Adipocyte (in vitro differentiated cells): ENCODE measurements around the gene VWA5B1.
A peak's percentile ranks its signal among the peaks of the same experiment; 100 is the strongest.

Source experiments
- DNase-seq: peaks from one replicate; pipeline ENCODE4 v3.0.0-alpha.2; 2015; ENCODE audit warnings: low read depth
- H3K27me3 ChIP-seq: replicated peaks from 2 replicates; pipeline ENCODE4 v1.7.0; 2013; ENCODE audit warnings: mild to moderate bottlenecking, low read length, moderate library complexity; ENCODE audit not compliant: control insufficient read depth, insufficient read depth
- H3K36me3 ChIP-seq: 2 replicates; pipeline ENCODE4 v1.7.0; 2013; ENCODE audit warnings: low read length, mild to moderate bottlenecking, moderate library complexity; ENCODE audit not compliant: control insufficient read depth, insufficient read depth, severe bottlenecking
- H3K4me1 ChIP-seq: 2 replicates; pipeline ENCODE4 v1.7.0; 2013; ENCODE audit warnings: mild to moderate bottlenecking, low read length, moderate library complexity; ENCODE audit not compliant: control insufficient read depth, insufficient read depth
- H3K4me3 ChIP-seq: 2 replicates; pipeline ENCODE4 v1.7.0; 2013; ENCODE audit warnings: mild to moderate bottlenecking, low read length, moderate library complexity
- H3K9ac ChIP-seq: 2 replicates; pipeline ENCODE4 v1.7.0; 2013; ENCODE audit warnings: mild to moderate bottlenecking, low read length, moderate library complexity
- H3K9me3 ChIP-seq: 2 replicates; pipeline ENCODE4 v1.7.0; 2013; ENCODE audit warnings: mild to moderate bottlenecking, low read length, moderate library complexity; ENCODE audit not compliant: control insufficient read depth

The VWA5B1 gene

DNA sequence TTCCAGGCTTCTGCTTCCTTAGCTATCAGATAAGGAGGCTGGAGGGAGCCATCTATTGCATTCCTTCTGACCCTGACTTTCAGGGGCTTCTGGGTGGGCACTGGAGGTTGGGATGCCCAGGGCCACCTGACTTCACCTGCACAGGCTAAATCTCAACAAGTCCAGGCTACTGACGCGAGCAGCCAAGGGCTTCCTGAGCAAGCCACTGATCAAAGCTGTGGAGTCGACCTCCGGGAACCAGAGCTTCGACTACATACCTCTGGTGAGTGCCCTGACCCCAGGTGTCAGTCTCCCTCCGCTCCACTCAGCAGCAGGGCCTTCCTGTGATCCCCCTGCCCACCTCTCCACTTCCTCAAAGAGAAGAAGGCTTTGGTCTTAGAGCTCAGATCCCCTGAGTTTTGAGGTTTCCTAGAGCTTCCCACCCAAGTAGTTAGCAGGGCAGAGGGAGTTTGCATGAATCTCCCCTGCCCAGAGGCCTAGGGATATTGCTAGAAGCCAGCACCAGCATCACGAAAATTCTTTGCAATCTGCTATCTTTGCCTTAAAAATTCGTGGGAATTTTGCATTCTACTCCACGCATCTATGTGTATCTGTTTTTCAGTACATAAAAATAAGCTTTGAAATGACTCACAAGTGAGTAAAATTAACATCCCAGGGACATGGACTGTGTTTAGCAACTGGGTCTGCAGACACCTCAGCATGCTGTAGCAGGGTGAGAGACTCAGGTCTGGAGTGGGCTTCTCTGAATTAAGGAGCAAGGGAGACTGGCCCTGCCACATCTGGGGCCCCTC, 61.4 kb downstream of the VWA5B1 start:
- Histone ChIP-seq H3K9ac (no peak overlapping the region), H3K36me3 (no peaks in the 10 kb centered on the region), H3K4me3 (no peak overlapping the region), H3K9me3 (no peaks in the 10 kb centered on the region), H3K27me3 (peaks cover 50% of the 10 kb centered on the region), H3K4me1 (no peaks in the 10 kb centered on the region)
- no peak for DNase-seq

DNA sequence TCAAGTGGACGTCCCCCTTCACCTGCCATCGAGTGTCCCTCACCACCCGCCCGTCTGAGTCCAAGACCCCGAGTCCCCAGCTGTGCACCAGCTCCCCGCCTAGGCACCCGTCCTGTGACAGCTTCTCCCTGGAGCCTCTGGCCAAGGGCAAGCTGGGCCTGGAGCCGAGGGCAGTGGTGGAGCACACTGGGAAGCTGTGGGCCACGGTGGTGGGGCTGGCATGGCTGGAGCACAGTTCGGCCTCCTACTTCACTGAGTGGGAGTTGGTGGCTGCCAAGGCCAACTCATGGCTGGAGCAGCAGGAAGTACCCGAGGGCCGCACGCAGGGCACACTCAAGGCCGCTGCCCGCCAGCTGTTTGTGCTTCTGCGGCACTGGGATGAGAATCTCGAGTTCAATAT, 63.2 kb downstream of the VWA5B1 start:
- peaks cover 10% of the 10 kb centered on the region for H3K4me1 ChIP-seq
- no peaks in the 10 kb centered on the region for H3K9me3 ChIP-seq
- H3K9ac ChIP-seq: no peak overlapping the region
- H3K36me3 ChIP-seq: no peaks in the 10 kb centered on the region
- H3K27me3 ChIP-seq: peaks cover 57% of the 10 kb centered on the region
- no peak for DNase-seq
- H3K4me3 ChIP-seq: no peak overlapping the region

GRCh38 chr1:20354610-20355009, 63.9 kb downstream of the VWA5B1 start:
- Histone ChIP-seq H3K4me1 (peaks cover 13% of the 10 kb centered on the region), H3K9me3 (no peaks in the 10 kb centered on the region), H3K4me3 (no peak overlapping the region), H3K9ac (no peak overlapping the region), H3K27me3 (peaks cover 63% of the 10 kb centered on the region), H3K36me3 (no peaks in the 10 kb centered on the region)
- DNase-seq: no peak

DNA sequence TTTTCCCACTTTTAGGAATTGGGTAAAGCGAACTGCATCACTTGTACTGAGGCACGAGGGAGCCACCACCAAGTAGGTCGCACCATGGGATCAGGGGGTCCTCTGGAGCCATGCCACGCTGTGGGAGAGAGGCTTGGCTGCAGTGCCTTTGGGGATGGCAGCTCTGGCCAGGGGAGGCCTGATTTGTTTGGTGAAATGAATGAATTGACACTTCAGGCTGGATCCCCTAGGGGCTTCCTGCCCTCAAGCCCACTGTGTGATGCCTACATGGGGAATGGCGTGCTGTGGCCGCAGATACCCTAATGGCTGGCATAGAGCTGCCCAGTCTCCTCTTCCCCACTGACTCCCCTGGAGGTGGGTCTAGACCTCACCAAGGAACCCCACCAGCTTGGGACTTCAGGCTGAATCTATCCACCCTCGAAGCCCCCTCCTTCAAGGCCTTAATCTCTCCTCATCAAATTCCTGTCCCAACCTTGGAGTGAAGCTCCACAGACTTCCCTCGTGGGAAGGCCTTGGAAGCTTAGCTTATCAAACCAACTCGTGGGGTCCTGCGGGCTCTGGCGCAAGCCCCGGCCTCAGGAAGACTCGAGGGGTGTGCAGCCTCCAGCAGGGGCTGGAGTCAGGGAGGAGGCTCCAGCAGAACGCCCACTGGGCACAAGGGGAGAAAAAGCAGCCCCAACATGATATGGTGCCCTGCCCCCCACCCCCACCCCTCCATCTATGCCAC, 64.6 kb downstream of the VWA5B1 start:
- Histone ChIP-seq H3K27me3 (peaks cover 68% of the 10 kb centered on the region), H3K36me3 (no peaks in the 10 kb centered on the region), H3K4me3 (no peak overlapping the region), H3K9me3 (no peaks in the 10 kb centered on the region), H3K4me1 (peaks cover 13% of the 10 kb centered on the region), H3K9ac (no peak overlapping the region)
- DNase-seq: no peak

GRCh38 chr1:20355828-20356735, 65.4 kb downstream of the VWA5B1 start:
- Histone ChIP-seq H3K9me3 (no peaks in the 10 kb centered on the region), H3K9ac (no peak overlapping the region), H3K36me3 (no peaks in the 10 kb centered on the region), H3K4me3 (no peak overlapping the region), H3K27me3 (peaks cover 70% of the 10 kb centered on the region), H3K4me1 (peaks cover 13% of the 10 kb centered on the region)
- DNase-seq: no peak

DNA sequence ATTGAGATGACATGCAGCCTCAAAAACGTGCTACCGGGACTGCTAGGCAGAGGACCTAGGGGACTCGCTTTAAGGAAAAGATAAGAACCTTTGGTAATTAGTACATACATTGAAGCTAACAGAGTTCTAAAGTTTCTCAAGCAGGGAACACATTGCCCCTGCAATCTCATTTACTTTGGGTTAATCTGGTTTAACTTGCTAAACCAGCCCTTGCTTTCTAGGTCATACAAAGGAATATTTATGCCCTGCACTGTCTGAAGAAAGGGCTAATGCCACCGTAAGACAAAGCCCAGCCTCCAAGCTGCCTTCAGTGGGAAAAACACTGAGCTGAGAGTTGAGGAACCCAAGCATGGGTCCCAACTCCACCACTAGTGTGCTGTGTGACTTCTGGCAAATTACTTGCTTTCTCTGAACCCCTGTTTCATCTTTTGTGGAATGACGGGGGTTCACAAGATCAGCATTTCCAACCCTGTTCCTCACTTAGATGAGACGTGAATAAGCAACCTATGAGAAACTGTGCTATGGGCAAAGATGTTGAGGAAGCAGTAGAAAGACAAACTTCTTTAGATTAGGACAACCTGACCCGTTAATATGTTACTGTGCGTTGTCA, 66.3 kb downstream of the VWA5B1 start:
- DNase-seq: no peak
- peaks cover 13% of the 10 kb centered on the region for H3K4me1 ChIP-seq
- H3K4me3 ChIP-seq: no peak overlapping the region
- H3K9ac ChIP-seq: no peak overlapping the region
- peaks cover 73% of the 10 kb centered on the region for H3K27me3 ChIP-seq
- H3K9me3 ChIP-seq: no peaks in the 10 kb centered on the region
- no peaks in the 10 kb centered on the region for H3K36me3 ChIP-seq

GRCh38 chr1:20357796-20358195, 67.1 kb downstream of the VWA5B1 start:
- no peak for DNase-seq
- Histone ChIP-seq H3K36me3 (no peaks in the 10 kb centered on the region), H3K27me3 (peaks cover 73% of the 10 kb centered on the region), H3K4me1 (peaks cover 13% of the 10 kb centered on the region), H3K9ac (no peak overlapping the region), H3K4me3 (no peak overlapping the region), H3K9me3 (no peaks in the 10 kb centered on the region)

DNA sequence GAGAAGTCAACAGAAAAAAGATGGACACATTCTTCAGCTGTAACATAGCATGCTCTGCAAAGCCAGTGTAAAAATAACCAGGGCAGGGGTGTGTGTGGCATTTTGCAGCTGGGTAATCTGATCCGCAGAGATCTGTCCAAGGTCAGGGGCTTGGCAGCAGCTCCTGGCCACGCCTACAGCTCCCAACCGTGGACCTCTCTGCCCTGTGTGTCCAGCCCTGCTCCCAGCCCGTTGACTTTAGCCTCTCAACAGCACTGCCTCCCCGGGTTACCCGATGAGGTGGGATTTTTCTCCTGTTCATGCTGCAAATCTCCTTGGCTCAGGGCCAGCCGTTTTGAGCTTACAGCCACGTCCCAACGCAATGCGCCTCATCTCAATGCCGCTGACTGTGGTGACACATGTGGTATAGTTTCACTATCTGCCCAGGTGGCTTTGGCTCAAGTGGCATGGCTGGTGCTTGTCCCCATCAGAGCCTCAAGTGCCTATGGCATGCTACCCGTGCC, 68.1 kb downstream of the VWA5B1 start:
- no peak overlapping the region for H3K9ac ChIP-seq
- no peaks in the 10 kb centered on the region for H3K9me3 ChIP-seq
- no peaks in the 10 kb centered on the region for H3K36me3 ChIP-seq
- H3K27me3 ChIP-seq: peaks cover 65% of the 10 kb centered on the region
- no peak overlapping the region for H3K4me3 ChIP-seq
- peaks cover 13% of the 10 kb centered on the region for H3K4me1 ChIP-seq
- peak; percentile 78 for DNase-seq

- Histone ChIP-seq H3K4me1 (peaks cover 13% of the 10 kb centered on the region), H3K9me3 (no peaks in the 10 kb centered on the region), H3K9ac (no peak overlapping the region), H3K36me3 (no peaks in the 10 kb centered on the region), H3K4me3 (no peak overlapping the region), H3K27me3 (peaks cover 70% of the 10 kb centered on the region)
- no peak for DNase-seq
Observed at GRCh38 chr1:20359451-20360330, 69.0 kb downstream of the VWA5B1 start.

- Histone ChIP-seq H3K4me1 (peaks cover 18% of the 10 kb centered on the region), H3K4me3 (no peak overlapping the region), H3K36me3 (no peaks in the 10 kb centered on the region), H3K9me3 (no peaks in the 10 kb centered on the region), H3K27me3 (peaks cover 75% of the 10 kb centered on the region), H3K9ac (no peak overlapping the region)
- DNase-seq: no peak
Observed at GRCh38 chr1:20361401-20361800, 70.7 kb downstream of the VWA5B1 start.
